Measurements from ENCODE around the gene EXOSC1.

DNA sequence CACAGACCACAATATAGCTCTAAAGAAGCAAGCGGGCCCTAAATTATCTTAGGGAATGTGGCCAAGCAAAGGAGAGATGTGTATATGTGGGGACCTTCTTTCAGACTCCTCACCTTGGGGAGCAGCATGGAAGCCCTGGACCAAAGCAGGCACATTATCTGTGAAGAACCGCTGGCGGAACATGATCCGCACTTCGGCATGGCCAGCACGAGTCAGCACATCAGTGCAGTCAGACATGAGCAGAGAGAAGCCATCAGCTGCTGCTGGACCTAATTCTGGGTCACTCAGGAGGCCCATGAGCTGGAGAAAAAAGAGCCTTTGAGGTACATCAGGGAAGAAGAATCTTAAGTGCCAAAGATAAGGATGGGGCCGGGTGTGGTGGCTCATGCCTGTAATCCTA is 14.1 kb upstream of the EXOSC1 start:
- no peak for TF ChIP-seq POLR2A (IDR thresholded peaks at IDR 0.05)
- TF ChIP-seq, protein P1, sequence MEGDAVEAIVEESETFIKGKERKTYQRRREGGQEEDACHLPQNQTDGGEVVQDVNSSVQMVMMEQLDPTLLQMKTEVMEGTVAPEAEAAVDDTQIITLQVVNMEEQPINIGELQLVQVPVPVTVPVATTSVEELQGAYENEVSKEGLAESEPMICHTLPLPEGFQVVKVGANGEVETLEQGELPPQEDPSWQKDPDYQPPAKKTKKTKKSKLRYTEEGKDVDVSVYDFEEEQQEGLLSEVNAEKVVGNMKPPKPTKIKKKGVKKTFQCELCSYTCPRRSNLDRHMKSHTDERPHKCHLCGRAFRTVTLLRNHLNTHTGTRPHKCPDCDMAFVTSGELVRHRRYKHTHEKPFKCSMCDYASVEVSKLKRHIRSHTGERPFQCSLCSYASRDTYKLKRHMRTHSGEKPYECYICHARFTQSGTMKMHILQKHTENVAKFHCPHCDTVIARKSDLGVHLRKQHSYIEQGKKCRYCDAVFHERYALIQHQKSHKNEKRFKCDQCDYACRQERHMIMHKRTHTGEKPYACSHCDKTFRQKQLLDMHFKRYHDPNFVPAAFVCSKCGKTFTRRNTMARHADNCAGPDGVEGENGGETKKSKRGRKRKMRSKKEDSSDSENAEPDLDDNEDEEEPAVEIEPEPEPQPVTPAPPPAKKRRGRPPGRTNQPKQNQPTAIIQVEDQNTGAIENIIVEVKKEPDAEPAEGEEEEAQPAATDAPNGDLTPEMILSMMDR (IDR thresholded peaks at IDR 0.05) = no peak
